ENCODE data around the gene FBXW4. TPM values are rescaled to one million over a fixed set of nuclear protein-coding genes. Genes with fewer than 3 reads are reported as not detected.
A peak's percentile ranks its signal among the peaks of the same experiment; 100 is the strongest.

FBXW4 gene
- total and polyA plus RNA-seq, 7 experiments from 2014 or later: 6.1 to 105 (median 73.2) TPM

- POLR2A ChIA-PET: interaction anchor here (0.5 to 0.6 kb wide), 2 partner anchors 158 to 1731 kb away, joined by 3 to 4 read pairs; no protein-coding TSS in a partner anchor
- Histone ChIP-seq H3K4me3 (ENCODE audit: low read length) (no peak overlapping the region), H3K9me3 (ENCODE audit: control insufficient read depth in 2 of 3, low read length in 3 of 3) (no peaks in the 10 kb centered on the region), H3K27me3 (ENCODE audit: control insufficient read depth in 2 of 2, insufficient read depth in 2 of 2, low read length in 2 of 2) (no peaks in the 10 kb centered on the region), H3K36me3 (ENCODE audit: control insufficient read depth in 2 of 3, insufficient read depth in 3 of 3, low read length in 3 of 3) (peaks cover 0 to 27% (median 0%) of the 10 kb centered on the region in 3 experiments), H3K27ac (ENCODE audit: low read depth, low read length) (no peak overlapping the region), H3K4me1 (ENCODE audit: control insufficient read depth in 2 of 2, insufficient read depth in 2 of 2, low read length in 2 of 2) (peaks cover 4 to 17% of the 10 kb centered on the region in 2 donors)
- Mint-ChIP-seq H3K4me1 (peaks cover 0 to 13% (median 6%) of the 10 kb centered on the region in 7 donors), H3K27me3 (peaks cover 0 to 8% (median 7%) of the 10 kb centered on the region in 5 donors), H3K4me3 (no peak overlapping the region), H3K36me3 (peaks cover 0 to 9% (median 0%) of the 10 kb centered on the region in 5 donors), H3K9me3 (peaks cover 0 to 2% (median 0%) of the 10 kb centered on the region in 11 donors), H3K27ac (no peak overlapping the region)
- intact Hi-C loops (cut with micrococcal nuclease): loop anchor here in 1 of 2 donors (5.0 kb wide), 1 partner anchor 222 kb away; the partner anchor contains the start of gene BTRC
- ATAC-seq: no peak
- CTCF ChIA-PET: no interaction called here
- no peak for DNase-seq
These were observed 120.9 kb downstream of the FBXW4 start for GRCh38 chr10:101573885-101574753.

- intact Hi-C loops (cut with micrococcal nuclease): loop anchor here in 1 of 2 donors (5.0 kb wide), 1 partner anchor 220 kb away; the partner anchor contains the start of gene BTRC
These were observed 122.2 kb downstream of the FBXW4 start for GRCh38 chr10:101572785-101573184.

DNA sequence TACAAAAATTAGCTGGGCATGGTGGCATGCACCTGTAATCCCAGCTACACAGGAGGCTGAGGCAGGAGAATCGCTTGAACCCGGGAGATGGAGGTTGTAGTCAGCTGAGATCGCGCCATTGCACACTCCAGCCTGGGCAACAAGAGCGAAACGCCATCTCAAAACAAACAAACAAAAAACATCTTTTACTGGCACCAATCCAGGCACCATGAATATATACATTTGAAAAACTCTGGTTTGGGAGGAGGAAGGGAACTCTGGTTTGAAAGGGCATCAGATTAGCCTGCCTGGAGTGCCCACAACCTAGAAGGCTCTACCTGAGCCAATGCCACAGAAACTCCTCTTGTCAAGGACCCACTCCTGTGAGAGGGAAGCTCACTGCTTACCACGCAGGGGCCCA, 122.8 kb downstream of the FBXW4 start:
- Mint-ChIP-seq H3K4me1 (peaks cover 0 to 13% (median 10%) of the 10 kb centered on the region in 7 donors), H3K4me3 (no peak overlapping the region), H3K27ac (no peak overlapping the region), H3K36me3 (peaks cover 0 to 6% (median 2%) of the 10 kb centered on the region in 5 donors), H3K9me3 (peaks cover 0 to 2% (median 0%) of the 10 kb centered on the region in 11 donors), H3K27me3 (peaks cover 15 to 28% (median 27%) of the 10 kb centered on the region in 5 donors)
- Histone ChIP-seq H3K4me1 (ENCODE audit: control insufficient read depth in 2 of 2, insufficient read depth in 2 of 2, low read length in 2 of 2) (peaks cover 4 to 17% of the 10 kb centered on the region in 2 donors), H3K27me3 (ENCODE audit: control insufficient read depth in 2 of 2, insufficient read depth in 2 of 2, low read length in 2 of 2) (peaks cover 0 to 5% of the 10 kb centered on the region in 2 donors), H3K27ac (ENCODE audit: low read depth, low read length) (no peak overlapping the region), H3K4me3 (ENCODE audit: low read length) (no peak overlapping the region), H3K9me3 (ENCODE audit: control insufficient read depth in 2 of 3, low read length in 3 of 3) (no peaks in the 10 kb centered on the region), H3K36me3 (ENCODE audit: control insufficient read depth in 2 of 3, insufficient read depth in 3 of 3, low read length in 3 of 3) (peaks cover 0 to 7% (median 0%) of the 10 kb centered on the region in 3 experiments)
- intact Hi-C loops (cut with micrococcal nuclease): loop anchor here in 1 of 2 donors (5.0 kb wide), 1 partner anchor 220 kb away; the partner anchor contains the start of gene BTRC
- DNase-seq: no peak
- ChIA-PET CTCF (interaction anchor here (0.5 to 5.6 kb wide), 4 partner anchors 9 to 361 kb away, joined by 3 to 37 read pairs (median 8); no protein-coding TSS in a partner anchor), POLR2A (interaction anchor here (0.5 kb wide), 1 partner anchor 361 kb away, joined by 3 read pairs; no protein-coding TSS in a partner anchor)
- no peak for ATAC-seq

More at GRCh38 chr10:101572785-101573184, 122.2 kb downstream of the FBXW4 start:
- Mint-ChIP-seq H3K4me1 (peaks cover 0 to 13% (median 6%) of the 10 kb centered on the region in 7 donors), H3K4me3 (no peak overlapping the region), H3K9me3 (peaks cover 0 to 2% (median 0%) of the 10 kb centered on the region in 11 donors), H3K27me3 (peaks cover 8 to 22% (median 21%) of the 10 kb centered on the region in 5 donors), H3K27ac (no peak overlapping the region), H3K36me3 (peaks cover 0 to 6% (median 0%) of the 10 kb centered on the region in 5 donors)
- Histone ChIP-seq H3K36me3 (ENCODE audit: control insufficient read depth in 2 of 3, insufficient read depth in 3 of 3, low read length in 3 of 3) (peaks cover 0 to 13% (median 0%) of the 10 kb centered on the region in 3 experiments), H3K27me3 (ENCODE audit: control insufficient read depth in 2 of 2, insufficient read depth in 2 of 2, low read length in 2 of 2) (no peaks in the 10 kb centered on the region), H3K4me3 (ENCODE audit: low read length) (no peak overlapping the region), H3K27ac (ENCODE audit: low read depth, low read length) (no peak overlapping the region), H3K9me3 (ENCODE audit: control insufficient read depth in 2 of 3, low read length in 3 of 3) (no peaks in the 10 kb centered on the region), H3K4me1 (ENCODE audit: control insufficient read depth in 2 of 2, insufficient read depth in 2 of 2, low read length in 2 of 2) (peaks cover 4 to 17% of the 10 kb centered on the region in 2 donors)
- ATAC-seq (no peak), DNase-seq (no peak)
- ChIA-PET POLR2A (interaction anchor here (0.7 kb wide), 1 partner anchor 1029 kb away, joined by 3 read pairs; no protein-coding TSS in a partner anchor), CTCF (interaction anchor here (0.5 to 5.6 kb wide), 3 partner anchors 301 to 362 kb away, joined by 3 to 37 read pairs (median 3); no protein-coding TSS in a partner anchor)

DNA sequence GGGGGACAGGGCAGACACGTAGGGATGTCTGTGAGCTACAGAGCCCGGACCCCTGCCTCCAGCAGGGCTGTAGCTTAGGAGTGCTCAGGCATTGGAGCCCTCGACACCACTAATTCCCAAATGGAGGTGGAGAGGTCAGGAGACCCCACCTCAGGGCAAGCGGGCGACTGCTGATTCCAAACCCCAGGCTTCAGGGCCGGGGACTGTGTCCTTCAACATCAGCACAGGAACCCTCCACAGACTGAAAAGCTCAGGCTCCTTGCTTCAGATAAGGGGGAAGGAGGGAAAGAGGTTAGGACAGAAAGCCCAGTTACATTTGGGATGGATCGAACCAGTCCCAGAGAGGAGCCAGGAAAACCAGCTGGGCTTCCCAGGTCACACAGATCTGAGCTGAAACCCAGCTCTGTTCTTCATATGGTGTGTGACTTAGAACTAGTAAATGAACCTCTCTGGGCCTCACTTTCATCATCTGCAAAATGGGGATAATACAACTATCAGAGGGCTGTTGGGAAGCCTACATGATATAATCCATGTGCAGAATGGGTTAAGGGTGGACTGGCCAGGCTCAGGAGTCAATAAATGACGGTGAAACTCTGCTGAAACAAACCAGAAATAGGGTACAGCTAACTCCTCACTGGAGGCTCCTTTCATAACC, 123.6 kb downstream of the FBXW4 start:
- H3K36me3 ChIP-seq (ENCODE audit: control insufficient read depth in 2 of 3, insufficient read depth in 3 of 3, low read length in 3 of 3): no peaks in the 10 kb centered on the region

GRCh38 chr10:101570428-101571270, 124.3 kb downstream of the FBXW4 start:
- Mint-ChIP-seq H3K27me3 (peaks cover 26 to 41% (median 39%) of the 10 kb centered on the region in 5 donors), H3K4me3 (peak overlapping the region in 7 of 10 donors; percentile 67 to 80 (median 75)), H3K27ac (peak overlapping the region in 1 of 9 donors; percentile 47), H3K9me3 (peaks cover 0 to 2% (median 0%) of the 10 kb centered on the region in 11 donors), H3K36me3 (peaks cover 0 to 6% (median 0%) of the 10 kb centered on the region in 5 donors), H3K4me1 (peaks cover 0 to 21% (median 13%) of the 10 kb centered on the region in 7 donors)
- Histone ChIP-seq H3K27ac (ENCODE audit: low read depth, low read length) (no peak overlapping the region), H3K9me3 (ENCODE audit: control insufficient read depth in 2 of 3, low read length in 3 of 3) (no peaks in the 10 kb centered on the region), H3K4me3 (ENCODE audit: low read length) (no peak overlapping the region), H3K4me1 (ENCODE audit: control insufficient read depth in 2 of 2, insufficient read depth in 2 of 2, low read length in 2 of 2) (peaks cover 4 to 17% of the 10 kb centered on the region in 2 donors), H3K36me3 (ENCODE audit: control insufficient read depth in 2 of 3, insufficient read depth in 3 of 3, low read length in 3 of 3) (no peaks in the 10 kb centered on the region), H3K27me3 (ENCODE audit: control insufficient read depth in 2 of 2, insufficient read depth in 2 of 2, low read length in 2 of 2) (peaks cover 0 to 10% of the 10 kb centered on the region in 2 donors)
- intact Hi-C loops (cut with micrococcal nuclease): loop anchor here (1.0 to 5.0 kb wide), 8 partner anchors 18 to 409 kb away; partner anchors contain the start of genes BTRC (in 1 of the 2), DPCD (in 1 of the 2) and POLL (in 1 of the 2)
- ATAC-seq (peak; percentile 18), DNase-seq (no peak)
- ChIA-PET CTCF (interaction anchor here (0.6 to 5.6 kb wide), 8 partner anchors 9 to 357 kb away, joined by 3 to 37 read pairs (median 3); partner anchors contain the start of genes DPCD and POLL), POLR2A (interaction anchor here (0.6 kb wide), 1 partner anchor 50 kb away, joined by 3 read pairs; no protein-coding TSS in a partner anchor)

More for the DNA sequence above, 123.6 kb downstream of the FBXW4 start:
- Histone ChIP-seq H3K4me3 (ENCODE audit: low read length) (no peak overlapping the region), H3K27ac (ENCODE audit: low read depth, low read length) (no peak overlapping the region), H3K9me3 (ENCODE audit: control insufficient read depth in 2 of 3, low read length in 3 of 3) (no peaks in the 10 kb centered on the region), H3K4me1 (ENCODE audit: control insufficient read depth in 2 of 2, insufficient read depth in 2 of 2, low read length in 2 of 2) (peaks cover 4 to 17% of the 10 kb centered on the region in 2 donors), H3K27me3 (ENCODE audit: control insufficient read depth in 2 of 2, insufficient read depth in 2 of 2, low read length in 2 of 2) (peaks cover 0 to 10% of the 10 kb centered on the region in 2 donors)
- Mint-ChIP-seq H3K4me1 (peaks cover 0 to 18% (median 13%) of the 10 kb centered on the region in 7 donors), H3K27me3 (peaks cover 20 to 34% (median 32%) of the 10 kb centered on the region in 5 donors), H3K4me3 (peak overlapping the region in 4 of 10 donors; percentile 29 to 75 (median 45)), H3K9me3 (peaks cover 0 to 2% (median 0%) of the 10 kb centered on the region in 11 donors), H3K36me3 (peaks cover 0 to 6% (median 0%) of the 10 kb centered on the region in 5 donors), H3K27ac (peak overlapping the region in 1 of 9 donors; percentile 47)
- POLR2A ChIA-PET: no interaction called here
- CTCF ChIA-PET: interaction anchor here (0.6 to 5.6 kb wide), 8 partner anchors 10 to 357 kb away, joined by 3 to 37 read pairs (median 3); partner anchors contain the start of genes DPCD and POLL
- DNase-seq (no peak), ATAC-seq (no peak)
- intact Hi-C loops (cut with micrococcal nuclease): loop anchor here in 1 of 2 donors (2.0 to 5.0 kb wide), 3 partner anchors 105 to 273 kb away; partner anchors contain the start of gene BTRC
